A673 (cell line): ENCODE results near the gene FBXO38.

Experiments
- EZH2 ChIP-seq: fragments of 200-600 bp; sonication (generic); IDR thresholded peaks from 2 replicates; pipeline ENCODE4 v1.6.1; 2017; ENCODE audit warnings: borderline replicate concordance, low read depth, mild to moderate bottlenecking, mixed read lengths, antibody characterized with exemption, low read length; ENCODE audit not compliant: poor library complexity, severe bottlenecking
- TF ChIP-seq, protein P1 (sequence below): fragments of 300-800, 200-600 bp; sonication (generic); conservative IDR thresholded peaks from 2 replicates; pipeline ENCODE4 v1.5.1; 2017; ENCODE audit warnings: low read depth, mild to moderate bottlenecking, antibody characterized with exemption, low read length, moderate library complexity, mixed read lengths

DNA sequence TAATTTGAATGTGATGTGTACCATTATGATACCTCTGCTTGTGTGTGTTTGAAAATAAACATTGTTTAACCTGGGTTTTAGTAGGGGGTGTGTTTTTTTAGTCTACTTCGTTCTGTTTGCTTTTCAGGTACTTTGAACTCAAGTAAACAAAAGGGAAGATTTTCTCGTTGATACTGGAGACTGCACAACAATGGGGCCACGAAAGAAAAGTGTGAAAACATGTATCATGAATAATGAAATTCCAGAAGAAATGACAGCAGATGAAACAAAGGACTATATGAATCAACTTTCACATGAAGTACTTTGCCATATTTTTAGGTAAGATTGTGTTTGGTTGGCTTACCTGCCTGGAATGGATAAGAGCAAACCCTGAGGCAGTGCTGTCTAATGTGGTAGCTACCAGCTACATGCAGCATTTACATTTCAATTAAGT is 10.8 kb downstream of the FBXO38 start:
- TF ChIP-seq, protein P1, sequence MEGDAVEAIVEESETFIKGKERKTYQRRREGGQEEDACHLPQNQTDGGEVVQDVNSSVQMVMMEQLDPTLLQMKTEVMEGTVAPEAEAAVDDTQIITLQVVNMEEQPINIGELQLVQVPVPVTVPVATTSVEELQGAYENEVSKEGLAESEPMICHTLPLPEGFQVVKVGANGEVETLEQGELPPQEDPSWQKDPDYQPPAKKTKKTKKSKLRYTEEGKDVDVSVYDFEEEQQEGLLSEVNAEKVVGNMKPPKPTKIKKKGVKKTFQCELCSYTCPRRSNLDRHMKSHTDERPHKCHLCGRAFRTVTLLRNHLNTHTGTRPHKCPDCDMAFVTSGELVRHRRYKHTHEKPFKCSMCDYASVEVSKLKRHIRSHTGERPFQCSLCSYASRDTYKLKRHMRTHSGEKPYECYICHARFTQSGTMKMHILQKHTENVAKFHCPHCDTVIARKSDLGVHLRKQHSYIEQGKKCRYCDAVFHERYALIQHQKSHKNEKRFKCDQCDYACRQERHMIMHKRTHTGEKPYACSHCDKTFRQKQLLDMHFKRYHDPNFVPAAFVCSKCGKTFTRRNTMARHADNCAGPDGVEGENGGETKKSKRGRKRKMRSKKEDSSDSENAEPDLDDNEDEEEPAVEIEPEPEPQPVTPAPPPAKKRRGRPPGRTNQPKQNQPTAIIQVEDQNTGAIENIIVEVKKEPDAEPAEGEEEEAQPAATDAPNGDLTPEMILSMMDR = no peak
- no peak for TF ChIP-seq EZH2
